K562 (cell line): Measurements from ENCODE around the gene NAGLU. TPM values are rescaled to one million over a fixed set of nuclear protein-coding genes. Genes with fewer than 3 reads are reported as not detected.

Source experiments
- CCNT2 ChIP-seq: IDR thresholded peaks from 2 replicates; pipeline ENCODE4 v1.6.1; 2011; ENCODE audit warnings: borderline replicate concordance, low read depth, mild to moderate bottlenecking, moderate library complexity, mixed read lengths, low read length; ENCODE audit not compliant: insufficient read length; ENCODE audit errors: extremely low read depth
- CXXC5 ChIP-seq: fragments of 250-450 bp; sonication (Bioruptor Pico); IDR thresholded peaks from 2 replicates; pipeline ENCODE4 v1.8.0; 2022; ENCODE audit warnings: inconsistent platforms, mild to moderate bottlenecking, moderate library complexity
- JUN ChIP-seq, 2 experiments: sonication (generic) in 1 of 2; formaldehyde crosslinking in 1 of 2; IDR thresholded peaks; 2 replicates each; pipeline versions ENCODE4 v1.6.1 to v1.8.0; 2012 to 2022; ENCODE audit warnings: borderline replicate concordance in 2 of 2, mild to moderate bottlenecking in 2 of 2, improper control_type of control experiment in 1 of 2, low read depth in 1 of 2, low read length in 1 of 2, missing genetic modification reagents in 1 of 2
- MTF1 ChIP-seq: fragments of 250-450 bp; sonication (Bioruptor Pico); IDR thresholded peaks from 2 replicates; pipeline ENCODE4 v1.9.0; 2021; ENCODE audit warnings: moderate library complexity, mild to moderate bottlenecking, inconsistent platforms, borderline replicate concordance
- NR2C1 ChIP-seq, 2 experiments: fragments of 450-650 bp; IDR thresholded peaks; 2 replicates each; pipeline ENCODE4 v1.6.1; 2017; ENCODE audit warnings: mild to moderate bottlenecking in 2 of 2, antibody characterized with exemption in 1 of 2, inconsistent platforms in 1 of 2, missing compliant biosample characterization in 1 of 2, missing genetic modification characterization in 1 of 2
- POLR2H ChIP-seq: IDR thresholded peaks from 2 replicates; pipeline ENCODE4 v1.6.1; 2016; ENCODE audit warnings: missing genetic modification characterization, low read depth, mild to moderate bottlenecking, control low read depth, missing compliant biosample characterization, moderate library complexity
- SMAD4 ChIP-seq: fragments of 250-450 bp; sonication (Bioruptor Pico); conservative IDR thresholded peaks from 2 replicates; pipeline ENCODE4 v1.8.0; 2021; ENCODE audit warnings: inconsistent platforms, mild to moderate bottlenecking, moderate library complexity
- ZNF316 ChIP-seq: fragments of 450-650 bp; IDR thresholded peaks from 2 replicates; pipeline ENCODE4 v1.6.1; 2016
- ZNF584 ChIP-seq: fragments of 200-800 bp; sonication (Bioruptor generic); IDR thresholded peaks from 2 replicates; pipeline ENCODE4 v1.6.1; 2016; ENCODE audit warnings: low read depth, mild to moderate bottlenecking, missing genetic modification characterization, missing compliant biosample characterization
- ZNF785 ChIP-seq: fragments of 250-450 bp; sonication (Bioruptor Pico); IDR thresholded peaks from 2 replicates; pipeline ENCODE4 v1.4.0; 2020; ENCODE audit warnings: mild to moderate bottlenecking
- polyA plus RNA-seq, 8 experiments: library from polyadenylated mRNA; depleted of rRNA in 4 of 8; stranded (reverse) in 5 of 8; unstranded in 3 of 8; fragments of >200 nt; fragmentation: Nextera tagmentation in 2 of 8; fragmentation: Illumina TruSeq in 1 of 8; extraction: Ambion mirVana in 2 of 8; extraction: Trizol in 1 of 8; gene quantifications; 2 replicates each; pipeline versions ENCODE4 v1.2.1 to v1.2.3, GENCODE V29; 2011 to 2014; ENCODE audit warnings: inconsistent platforms in 1 of 8, missing spikeins in 1 of 8
- total RNA-seq, 7 experiments: library from RNA; depleted of rRNA in 6 of 7; stranded (reverse); fragments of >200 nt in 6 of 7; fragmentation: Illumina TruSeq in 2 of 7; extraction: Trizol in 2 of 7; gene quantifications; 2 replicates each; pipeline versions ENCODE4 v1.2.1 to v1.2.3, GENCODE V29; 2011 to 2021; ENCODE audit warnings: low replicate concordance in 1 of 7
- TF ChIP-seq, protein P1 (sequence below): fragments of 250-450 bp; sonication (Bioruptor Pico); IDR thresholded peaks from 2 replicates; pipeline ENCODE4 v1.4.0; 2020
- TF ChIP-seq, protein P2 (sequence below): fragments of 450-650 bp; formaldehyde crosslinking; IDR thresholded peaks from 2 replicates; pipeline ENCODE4 v1.4.0; 2020; ENCODE audit warnings: mild to moderate bottlenecking, moderate library complexity
- TF ChIP-seq, protein P3 (sequence below): fragments of 450-650 bp; formaldehyde crosslinking; IDR thresholded peaks from 2 replicates; pipeline ENCODE4 v1.4.0; 2020; ENCODE audit warnings: mild to moderate bottlenecking, moderate library complexity

The NAGLU gene
- total and polyA plus RNA-seq, 9 of the 15 experiments (the other 6 are each of a cell fraction or from before 2014, with no cell fraction given), result 0.04 to 21.5 (median 8.5) TPM

DNA sequence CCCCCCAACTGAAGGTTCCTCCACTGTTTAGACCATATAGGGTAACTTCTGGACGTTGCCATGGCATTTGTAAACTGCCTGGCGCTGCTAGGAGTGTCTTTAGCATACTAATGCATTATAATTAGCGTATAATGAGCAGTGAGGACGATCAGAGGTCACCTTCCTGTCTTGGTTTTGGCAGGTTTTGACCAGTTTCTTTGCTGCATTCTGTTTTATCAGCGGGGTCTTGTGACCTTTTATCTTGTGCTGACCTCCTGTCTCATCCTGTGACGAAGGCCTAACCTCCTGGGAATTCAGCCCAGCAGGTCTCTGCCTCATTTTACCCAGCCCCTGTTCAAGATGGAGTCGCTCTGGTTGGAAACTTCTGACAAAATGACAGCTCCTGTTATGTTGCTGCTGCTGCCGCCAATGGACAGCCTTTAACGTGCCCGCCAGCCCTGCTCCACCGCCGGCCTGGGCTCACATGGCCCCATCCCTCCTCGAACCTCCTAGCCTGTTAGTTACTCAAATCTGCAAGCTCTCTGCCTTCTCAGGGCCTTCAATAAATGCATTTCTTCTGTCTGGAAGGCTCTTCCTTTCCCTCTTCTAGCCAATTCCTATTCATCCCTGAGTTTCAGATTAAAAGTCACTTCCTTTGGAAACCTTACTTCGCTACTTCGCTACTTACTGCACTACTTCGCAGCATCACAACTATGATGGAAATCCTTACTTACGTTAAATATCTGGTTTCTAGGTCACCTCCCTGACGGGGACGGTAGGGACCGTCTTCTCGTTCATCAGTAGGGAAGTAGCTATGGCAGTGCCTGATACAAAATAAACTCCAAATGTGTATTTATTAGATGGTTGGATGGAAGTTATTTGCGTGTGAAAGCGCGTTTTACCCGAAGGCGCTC, 640 bp upstream of the NAGLU start (continued):
- TF ChIP-seq JUN (IDR thresholded peaks at IDR 0.05; ENCODE audit: borderline replicate concordance, low read depth, low read length) (no peak), JUN (CRISPR knock-in tag; IDR thresholded peaks at IDR 0.05; ENCODE audit: borderline replicate concordance) (no peak), CCNT2 (no peak), CXXC5 (CRISPR knock-in tag) (peak; percentile 92), ZNF584 (CRISPR knock-in tag) (peak; percentile 98), POLR2H (tag) (peak; percentile 79; the same call in 1 of the 2 replicates), ZNF316 (no peak), ZNF785 (CRISPR knock-in tag) (peak; percentile 77; the same call in 1 of the 2 replicates), SMAD4 (CRISPR knock-in tag) (peak; percentile 99), NR2C1 (IDR thresholded peaks at IDR 0.05) (no peak; the same call in 1 of the 2 replicates), NR2C1 (tag; IDR thresholded peaks at IDR 0.05) (peak; percentile 93), MTF1 (peak; percentile 93)
- TF ChIP-seq, protein P1, sequence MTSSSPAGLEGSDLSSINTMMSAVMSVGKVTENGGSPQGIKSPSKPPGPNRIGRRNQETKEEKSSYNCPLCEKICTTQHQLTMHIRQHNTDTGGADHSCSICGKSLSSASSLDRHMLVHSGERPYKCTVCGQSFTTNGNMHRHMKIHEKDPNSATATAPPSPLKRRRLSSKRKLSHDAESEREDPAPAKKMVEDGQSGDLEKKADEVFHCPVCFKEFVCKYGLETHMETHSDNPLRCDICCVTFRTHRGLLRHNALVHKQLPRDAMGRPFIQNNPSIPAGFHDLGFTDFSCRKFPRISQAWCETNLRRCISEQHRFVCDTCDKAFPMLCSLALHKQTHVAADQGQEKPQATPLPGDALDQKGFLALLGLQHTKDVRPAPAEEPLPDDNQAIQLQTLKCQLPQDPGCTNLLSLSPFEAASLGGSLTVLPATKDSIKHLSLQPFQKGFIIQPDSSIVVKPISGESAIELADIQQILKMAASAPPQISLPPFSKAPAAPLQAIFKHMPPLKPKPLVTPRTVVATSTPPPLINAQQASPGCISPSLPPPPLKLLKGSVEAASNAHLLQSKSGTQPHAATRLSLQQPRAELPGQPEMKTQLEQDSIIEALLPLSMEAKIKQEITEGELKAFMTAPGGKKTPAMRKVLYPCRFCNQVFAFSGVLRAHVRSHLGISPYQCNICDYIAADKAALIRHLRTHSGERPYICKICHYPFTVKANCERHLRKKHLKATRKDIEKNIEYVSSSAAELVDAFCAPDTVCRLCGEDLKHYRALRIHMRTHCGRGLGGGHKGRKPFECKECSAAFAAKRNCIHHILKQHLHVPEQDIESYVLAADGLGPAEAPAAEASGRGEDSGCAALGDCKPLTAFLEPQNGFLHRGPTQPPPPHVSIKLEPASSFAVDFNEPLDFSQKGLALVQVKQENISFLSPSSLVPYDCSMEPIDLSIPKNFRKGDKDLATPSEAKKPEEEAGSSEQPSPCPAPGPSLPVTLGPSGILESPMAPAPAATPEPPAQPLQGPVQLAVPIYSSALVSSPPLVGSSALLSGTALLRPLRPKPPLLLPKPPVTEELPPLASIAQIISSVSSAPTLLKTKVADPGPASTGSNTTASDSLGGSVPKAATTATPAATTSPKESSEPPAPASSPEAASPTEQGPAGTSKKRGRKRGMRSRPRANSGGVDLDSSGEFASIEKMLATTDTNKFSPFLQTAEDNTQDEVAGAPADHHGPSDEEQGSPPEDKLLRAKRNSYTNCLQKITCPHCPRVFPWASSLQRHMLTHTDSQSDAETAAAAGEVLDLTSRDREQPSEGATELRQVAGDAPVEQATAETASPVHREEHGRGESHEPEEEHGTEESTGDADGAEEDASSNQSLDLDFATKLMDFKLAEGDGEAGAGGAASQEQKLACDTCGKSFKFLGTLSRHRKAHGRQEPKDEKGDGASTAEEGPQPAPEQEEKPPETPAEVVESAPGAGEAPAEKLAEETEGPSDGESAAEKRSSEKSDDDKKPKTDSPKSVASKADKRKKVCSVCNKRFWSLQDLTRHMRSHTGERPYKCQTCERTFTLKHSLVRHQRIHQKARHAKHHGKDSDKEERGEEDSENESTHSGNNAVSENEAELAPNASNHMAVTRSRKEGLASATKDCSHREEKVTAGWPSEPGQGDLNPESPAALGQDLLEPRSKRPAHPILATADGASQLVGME, result peak; percentile 97
- TF ChIP-seq, protein P2, sequence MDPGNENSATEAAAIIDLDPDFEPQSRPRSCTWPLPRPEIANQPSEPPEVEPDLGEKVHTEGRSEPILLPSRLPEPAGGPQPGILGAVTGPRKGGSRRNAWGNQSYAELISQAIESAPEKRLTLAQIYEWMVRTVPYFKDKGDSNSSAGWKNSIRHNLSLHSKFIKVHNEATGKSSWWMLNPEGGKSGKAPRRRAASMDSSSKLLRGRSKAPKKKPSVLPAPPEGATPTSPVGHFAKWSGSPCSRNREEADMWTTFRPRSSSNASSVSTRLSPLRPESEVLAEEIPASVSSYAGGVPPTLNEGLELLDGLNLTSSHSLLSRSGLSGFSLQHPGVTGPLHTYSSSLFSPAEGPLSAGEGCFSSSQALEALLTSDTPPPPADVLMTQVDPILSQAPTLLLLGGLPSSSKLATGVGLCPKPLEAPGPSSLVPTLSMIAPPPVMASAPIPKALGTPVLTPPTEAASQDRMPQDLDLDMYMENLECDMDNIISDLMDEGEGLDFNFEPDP (CRISPR knock-in tag), result 0 out of 2 replicates have a peak, but pooled peaks have one; percentile 82
- TF ChIP-seq, protein P3, sequence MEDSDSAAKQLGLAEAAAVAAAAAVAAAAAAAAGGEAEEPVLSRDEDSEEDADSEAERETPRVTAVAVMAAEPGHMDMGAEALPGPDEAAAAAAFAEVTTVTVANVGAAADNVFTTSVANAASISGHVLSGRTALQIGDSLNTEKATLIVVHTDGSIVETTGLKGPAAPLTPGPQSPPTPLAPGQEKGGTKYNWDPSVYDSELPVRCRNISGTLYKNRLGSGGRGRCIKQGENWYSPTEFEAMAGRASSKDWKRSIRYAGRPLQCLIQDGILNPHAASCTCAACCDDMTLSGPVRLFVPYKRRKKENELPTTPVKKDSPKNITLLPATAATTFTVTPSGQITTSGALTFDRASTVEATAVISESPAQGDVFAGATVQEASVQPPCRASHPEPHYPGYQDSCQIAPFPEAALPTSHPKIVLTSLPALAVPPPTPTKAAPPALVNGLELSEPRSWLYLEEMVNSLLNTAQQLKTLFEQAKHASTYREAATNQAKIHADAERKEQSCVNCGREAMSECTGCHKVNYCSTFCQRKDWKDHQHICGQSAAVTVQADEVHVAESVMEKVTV, result 0 out of 2 replicates have a peak, but pooled peaks have one; percentile 17
